Keratinocyte (primary cell): ENCODE data around the gene HOMER1.

Experiments
- CTCF ChIP-seq, 3 experiments: IDR thresholded peaks in 1 of 3; conservative IDR thresholded peaks in 1 of 3; optimal IDR thresholded peaks in 1 of 3; 2 replicates in 2 of 3; 3 replicates in 1 of 3; pipeline versions ENCODE3 to v1.5.1; 2011; ENCODE audit warnings: low read length in 3 of 3, mild to moderate bottlenecking in 3 of 3, moderate library complexity in 2 of 3, control low read depth in 1 of 3, inconsistent platforms in 1 of 3; ENCODE audit not compliant: insufficient read depth in 2 of 3; ENCODE audit errors: extremely low read depth in 1 of 3
- EZH2 ChIP-seq: IDR thresholded peaks from one replicate; pipeline ENCODE4 v1.6.1; 2012; ENCODE audit warnings: inconsistent platforms, mild to moderate bottlenecking, low read length, moderate library complexity

GRCh38 chr5:79503794-79504495, 10.0 kb downstream of the HOMER1 start:
- TF ChIP-seq CTCF (optimal IDR thresholded peaks at IDR 0.05 in 1 of 3, IDR thresholded peaks at IDR 0.05 in 1 of 3, conservative IDR thresholded peaks at IDR 0.05 in 1 of 3; ENCODE audit: extremely low read depth in 1 of 3, insufficient read depth in 2 of 3, low read length in 3 of 3) (no peak), EZH2 (no peak)
